ENCODE results near the gene MCOLN3. TPM values are rescaled to one million over a fixed set of nuclear protein-coding genes. Genes with fewer than 3 reads are reported as not detected.

MCOLN3 gene, protein sequence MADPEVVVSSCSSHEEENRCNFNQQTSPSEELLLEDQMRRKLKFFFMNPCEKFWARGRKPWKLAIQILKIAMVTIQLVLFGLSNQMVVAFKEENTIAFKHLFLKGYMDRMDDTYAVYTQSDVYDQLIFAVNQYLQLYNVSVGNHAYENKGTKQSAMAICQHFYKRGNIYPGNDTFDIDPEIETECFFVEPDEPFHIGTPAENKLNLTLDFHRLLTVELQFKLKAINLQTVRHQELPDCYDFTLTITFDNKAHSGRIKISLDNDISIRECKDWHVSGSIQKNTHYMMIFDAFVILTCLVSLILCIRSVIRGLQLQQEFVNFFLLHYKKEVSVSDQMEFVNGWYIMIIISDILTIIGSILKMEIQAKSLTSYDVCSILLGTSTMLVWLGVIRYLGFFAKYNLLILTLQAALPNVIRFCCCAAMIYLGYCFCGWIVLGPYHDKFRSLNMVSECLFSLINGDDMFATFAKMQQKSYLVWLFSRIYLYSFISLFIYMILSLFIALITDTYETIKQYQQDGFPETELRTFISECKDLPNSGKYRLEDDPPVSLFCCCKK
- total RNA-seq (2022; extraction: Qiagen RNA extraction; ENCODE audit: low read depth): 3.3 to 4.2 TPM (median 3.6 TPM) in 5 replicates

GRCh38 chr1:85048296-85049064 is at the start of gene MCOLN3:
TSS of gene MCOLN3 (minus strand) at chr1:85048500. CDS start at chr1:85045360, 3,140 bp downstream.

GRCh38 chr1:84996846-84997666 is 51.2 kb downstream of the MCOLN3 start, which contains the start of gene MCOLN2:
TSS of gene MCOLN2 (minus strand) at chr1:84997113. CDS start at chr1:84996872, 241 bp downstream.

Other genes with a start within 250 kb of the MCOLN3 start
- 0.12 to 0.33 TPM (median 0.21 TPM) in 5 replicates for gene LPAR3, start 155.3 kb downstream of the MCOLN3 start, total RNA-seq (2022; extraction: Qiagen RNA extraction; ENCODE audit: low read depth)
- gene MCOLN2, start 51.4 kb downstream of the MCOLN3 start, total RNA-seq (2022; extraction: Qiagen RNA extraction; ENCODE audit: low read depth): 1.7 to 3.2 TPM (median 2.2 TPM) in 5 replicates
- gene SYDE2, start 152.5 kb upstream of the MCOLN3 start, total RNA-seq (2022; extraction: Qiagen RNA extraction; ENCODE audit: low read depth): 0.72 to 1.0 TPM (median 0.77 TPM) in 5 replicates
- gene C1orf52, start 211.2 kb upstream of the MCOLN3 start, total RNA-seq (2022; extraction: Qiagen RNA extraction; ENCODE audit: low read depth): 18.2 to 24.3 TPM (median 20.6 TPM) in 5 replicates
- 14.1 to 20.8 TPM (median 16.6 TPM) in 5 replicates for gene BCL10, start 228.1 kb upstream of the MCOLN3 start, total RNA-seq (2022; extraction: Qiagen RNA extraction; ENCODE audit: low read depth)